Measurements from ENCODE around the gene EIF2A.
"Not testable (repeated sequence)": the region's sequence is repeated elsewhere in the genome, so short reads cannot be mapped to it uniquely, and the experiment has no call there.

The EIF2A gene

GRCh38 chr3:150546226-150547044 lies at the start of gene EIF2A, which contains the start of gene SERP1:
TSS of gene EIF2A (plus strand) at chr3:150546787. CDS start at chr3:150546803, 16 bp downstream.
TSS of gene SERP1 (minus strand) at chr3:150546496. CDS start at chr3:150546135, 361 bp downstream.
- DNase-seq: peak; percentile 100

DNA sequence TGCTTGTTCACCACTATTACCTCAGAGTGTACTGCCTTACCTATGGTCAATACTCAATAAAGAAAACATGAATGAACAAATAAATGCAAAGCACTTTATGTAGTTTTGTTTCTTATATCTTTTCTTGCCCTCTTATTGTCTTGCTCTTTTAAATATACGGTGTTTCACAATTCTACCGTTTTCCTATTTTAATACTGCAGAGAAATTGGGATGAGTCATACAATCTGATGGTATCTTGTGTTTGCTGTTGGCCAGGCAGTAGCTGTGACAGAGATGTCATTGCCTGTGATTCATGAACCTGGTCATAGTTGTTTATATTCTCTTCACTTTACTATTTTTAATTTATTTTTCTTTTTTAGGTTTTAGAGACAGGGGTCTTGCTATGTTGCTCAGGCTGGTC lies 48.6 kb upstream of the EIF2A start:
- no peak for DNase-seq

DNA sequence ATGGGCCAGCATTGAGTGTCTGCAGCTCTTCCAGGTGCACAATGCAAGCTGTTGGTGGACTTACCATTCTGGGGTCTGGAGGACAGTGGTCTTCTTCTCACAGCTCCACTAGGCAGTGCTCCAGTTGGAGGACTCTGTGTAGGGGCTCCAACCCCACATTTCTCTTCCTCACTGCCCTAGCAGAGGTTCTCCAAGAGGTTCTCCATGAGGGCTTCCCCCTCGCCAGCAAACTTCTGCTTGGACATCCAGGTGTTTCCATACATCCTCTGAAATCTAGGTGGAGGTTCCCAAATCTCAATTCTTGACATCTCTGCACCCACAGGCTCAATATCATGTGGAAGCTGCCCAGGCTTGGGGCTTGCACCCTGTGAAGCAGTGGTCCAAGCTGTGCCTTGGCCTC lies 45.6 kb upstream of the EIF2A start:
- DNase-seq: not testable (repeated sequence)

DNA sequence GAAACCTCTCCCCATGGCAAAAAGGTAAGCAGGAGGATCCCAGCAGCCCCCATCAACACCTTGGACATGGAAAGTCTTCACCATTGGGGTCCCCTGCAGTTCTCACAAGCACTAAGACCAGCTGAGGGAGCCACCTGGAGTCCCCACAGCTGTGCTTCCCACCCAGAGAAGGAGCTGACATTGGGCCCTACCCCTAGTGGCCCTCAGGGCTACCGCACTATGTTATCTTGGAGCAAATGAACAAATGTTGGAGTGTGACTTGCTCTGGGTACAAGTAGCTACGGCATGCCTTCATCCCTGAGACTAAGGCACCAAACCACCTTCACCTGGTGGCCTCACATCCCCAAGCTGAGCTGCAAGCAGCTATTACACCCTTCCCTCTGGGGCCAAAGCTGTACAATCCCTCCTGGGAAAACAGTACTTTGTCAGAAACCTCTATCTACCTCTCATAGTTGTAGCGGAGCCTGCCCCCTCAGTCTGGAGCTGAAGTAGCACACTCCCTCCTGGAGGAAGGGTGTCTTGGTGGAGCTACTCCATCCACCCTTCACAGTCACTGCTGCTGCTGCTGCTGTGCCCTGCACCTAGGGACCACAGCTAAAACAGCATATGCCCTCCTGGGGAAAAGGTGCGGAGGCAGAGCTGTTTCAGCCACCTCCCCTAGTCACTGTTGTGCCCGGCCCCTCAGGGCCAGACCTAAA lies 43.0 kb upstream of the EIF2A start:
- no peak for DNase-seq

GRCh38 chr3:150504483-150504882 lies 42.1 kb upstream of the EIF2A start:
- no peak for DNase-seq

GRCh38 chr3:150508401-150508800 lies 38.2 kb upstream of the EIF2A start:
- DNase-seq: no peak

DNA sequence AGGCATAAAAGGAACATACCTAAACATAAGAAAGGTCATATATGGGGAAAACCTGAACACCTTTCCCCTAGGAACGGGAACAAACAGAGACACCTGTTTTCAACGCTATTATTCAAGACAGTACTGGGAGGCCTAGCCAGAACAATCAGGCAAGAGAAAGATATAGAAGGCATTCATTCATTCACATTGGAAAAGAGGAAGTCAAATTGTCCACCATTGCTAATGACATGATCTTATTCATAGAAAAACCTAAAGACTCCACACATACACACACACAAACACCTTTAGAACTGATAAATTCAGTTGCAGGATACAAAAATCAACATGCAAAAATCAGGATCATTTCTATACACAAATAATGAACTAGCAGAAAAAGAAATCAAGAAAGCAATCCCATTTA lies 36.8 kb upstream of the EIF2A start:
- no peak for DNase-seq

- DNase-seq: no peak
Measured at GRCh38 chr3:150511122-150511821, 35.3 kb upstream of the EIF2A start.

DNA sequence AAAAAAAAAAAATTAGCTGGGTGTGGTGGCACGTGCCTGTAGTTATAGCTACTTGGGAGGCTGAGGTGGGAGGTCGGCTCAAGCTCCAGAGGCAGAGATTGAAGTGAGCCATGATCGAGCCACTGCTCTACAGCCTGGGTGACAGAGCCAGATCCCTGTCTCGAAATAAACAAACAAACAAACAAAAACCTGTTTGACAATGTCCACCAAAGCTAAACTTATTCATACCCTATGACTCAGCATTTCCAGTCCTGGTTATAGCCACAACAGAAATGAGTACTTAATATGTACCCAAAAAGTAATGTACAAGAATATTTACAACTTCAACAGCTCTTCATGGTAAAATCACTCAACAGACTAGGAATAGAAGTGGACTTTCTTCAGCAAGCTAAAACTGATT lies 31.4 kb upstream of the EIF2A start:
- DNase-seq: no peak

GRCh38 chr3:150519026-150519425 lies 27.6 kb upstream of the EIF2A start:
- DNase-seq: no peak

- no peak for DNase-seq
Measured at GRCh38 chr3:150520408-150520807, 26.2 kb upstream of the EIF2A start.

- DNase-seq: no peak
Measured at GRCh38 chr3:150521463-150521862, 25.1 kb upstream of the EIF2A start.

DNA sequence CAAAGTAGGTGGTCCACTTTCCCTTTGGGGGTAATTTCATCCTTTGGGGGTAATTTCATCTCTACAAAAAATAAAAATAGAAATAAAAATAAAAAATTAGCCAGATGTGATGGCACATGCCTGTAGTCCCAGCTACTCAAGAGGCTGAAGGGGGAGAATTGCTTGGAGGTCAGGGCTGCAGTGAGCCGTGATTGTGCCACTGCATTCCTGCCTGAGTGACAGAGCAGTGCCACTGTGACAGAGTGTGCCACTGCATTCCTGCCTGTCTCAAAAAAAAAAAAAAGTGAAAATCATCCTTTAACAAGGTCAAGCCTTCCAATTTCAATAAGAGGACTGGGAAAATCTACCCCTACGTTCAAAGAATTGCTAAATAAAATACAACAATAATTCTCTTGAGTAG lies 23.0 kb upstream of the EIF2A start:
- DNase-seq: no peak

DNA sequence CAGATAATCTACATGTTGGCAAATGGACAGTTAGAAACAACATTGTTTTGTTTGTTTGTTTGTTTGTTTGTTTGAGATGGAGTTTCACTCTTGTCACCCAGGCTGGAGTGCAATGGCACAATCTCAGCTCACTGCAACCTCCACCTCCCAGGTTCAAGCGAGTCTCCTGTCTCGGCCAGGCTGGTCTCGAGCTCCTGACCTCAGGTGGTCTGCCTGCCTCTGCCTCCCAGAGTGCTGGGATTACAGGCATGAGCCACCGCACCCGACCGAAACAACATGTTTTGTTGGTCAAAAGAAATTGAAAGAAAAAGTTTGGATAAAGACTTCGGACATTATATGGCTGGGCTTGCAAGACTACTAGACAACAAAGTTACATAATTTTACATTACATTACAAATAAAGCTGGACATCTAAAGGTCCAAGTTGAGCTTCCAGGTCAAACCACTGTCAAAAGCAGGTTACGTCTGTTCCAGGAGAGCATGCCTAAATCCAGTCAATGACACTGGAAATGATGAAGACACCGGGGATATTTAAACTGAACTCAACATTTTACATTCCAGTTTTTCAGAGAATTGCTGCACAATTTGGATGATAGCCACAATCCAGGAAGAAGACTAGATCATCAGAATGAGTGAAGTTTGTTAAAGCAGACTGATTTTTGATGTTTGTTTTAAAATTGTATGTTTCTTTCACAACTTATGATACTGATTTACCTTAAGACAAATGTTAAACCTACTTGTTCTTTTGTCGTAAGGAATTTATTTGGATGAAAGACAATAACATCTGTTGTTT lies 18.9 kb upstream of the EIF2A start:
- DNase-seq: no peak

GRCh38 chr3:150528354-150528797 lies 18.2 kb upstream of the EIF2A start:
- DNase-seq: no peak

GRCh38 chr3:150531775-150532174 lies 14.8 kb upstream of the EIF2A start:
- DNase-seq: no peak

- DNase-seq: no peak
Measured at GRCh38 chr3:150535204-150535603, 11.4 kb upstream of the EIF2A start.

DNA sequence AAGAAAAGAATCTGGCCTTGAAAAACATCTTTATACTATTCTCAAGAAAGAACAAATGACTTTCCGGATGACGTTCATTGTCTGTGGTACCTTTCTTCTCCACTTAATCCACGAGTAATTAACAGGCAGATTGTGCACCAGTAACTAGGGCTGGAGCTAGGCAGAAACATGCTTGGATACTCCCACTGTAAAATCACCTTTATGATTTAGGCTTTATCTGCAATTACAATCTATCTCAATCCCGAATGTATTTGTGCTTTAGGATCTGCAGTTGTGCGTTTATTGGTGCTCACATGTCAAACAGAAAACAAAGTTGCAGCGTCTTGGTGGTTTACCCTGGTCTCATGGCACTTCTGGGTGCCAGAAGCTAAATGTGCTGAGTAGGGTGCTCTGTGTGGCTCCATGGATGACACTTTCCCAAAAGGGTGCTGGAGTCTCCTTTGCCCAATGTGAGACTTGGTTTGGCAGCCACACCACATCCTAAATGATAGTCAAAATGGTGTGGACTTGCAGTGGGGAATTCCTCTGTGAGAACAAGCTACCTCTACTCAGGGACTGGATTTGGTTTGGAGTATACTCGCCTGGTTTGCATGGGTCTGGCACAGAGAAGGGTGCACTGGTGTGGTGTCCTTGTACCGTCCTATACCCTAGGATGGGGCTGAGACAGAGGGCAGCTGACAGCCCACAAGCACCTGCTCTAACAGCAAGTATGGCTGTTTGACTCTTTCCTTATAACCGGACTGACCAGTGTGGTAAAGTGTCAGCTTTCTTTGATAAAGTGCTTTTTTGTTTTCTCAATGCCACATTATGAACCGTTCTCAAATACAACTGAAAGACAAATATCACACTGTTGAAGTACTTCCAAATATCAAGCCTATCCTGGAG lies 8.0 kb upstream of the EIF2A start:
- no peak for DNase-seq

DNA sequence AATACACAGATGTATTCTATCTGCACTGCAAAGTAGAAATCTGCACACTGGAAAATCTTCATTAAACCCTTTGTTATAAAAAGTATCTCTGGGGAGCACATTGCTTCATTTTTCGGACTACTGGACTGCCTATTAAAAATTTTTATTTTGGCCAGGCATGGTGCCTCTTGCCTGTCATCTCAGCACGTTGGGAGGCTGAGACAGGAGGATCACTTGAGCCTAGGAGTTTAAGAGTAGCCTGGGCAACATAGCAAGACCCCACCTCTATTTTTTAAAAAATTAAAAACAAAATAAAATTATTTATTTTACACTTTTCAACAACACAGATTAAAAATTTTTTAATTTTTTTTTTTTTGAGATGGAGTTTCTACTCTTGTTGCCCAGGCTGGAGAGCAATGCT lies 6.3 kb upstream of the EIF2A start:
- no peak for DNase-seq

GRCh38 chr3:150540991-150541390 lies 5.6 kb upstream of the EIF2A start:
- DNase-seq: no peak

GRCh38 chr3:150543128-150543527 lies 3.5 kb upstream of the EIF2A start:
- DNase-seq: no peak

- no peak for DNase-seq
Measured at GRCh38 chr3:150543531-150543930, 3.1 kb upstream of the EIF2A start.
